Activated CD8-positive, alpha-beta T cell treated with anti-CD3 and anti-CD28 coated beads for 36 hours (primary cell): ENCODE results near the gene PITPNC1. TPM values are rescaled to one million over a fixed set of nuclear protein-coding genes. Genes with fewer than 3 reads are reported as not detected.
"Not testable (repeated sequence)": the region's sequence is repeated elsewhere in the genome, so short reads cannot be mapped to it uniquely, and the experiment has no call there.

Experiments used
- ATAC-seq: fragments of 200-7000 bp; cut with Tn5 transposase; one replicate; pipeline ENCODE4 v1.10.0; 2021; ENCODE audit warnings: mild to moderate bottlenecking, moderate library complexity
- CTCF ChIA-PET: fragments of 350-600 bp; sonication (Branson Sonifier 250); formaldehyde crosslinking; loops from one replicate; lab custom pipeline; 2021; ENCODE audit warnings: antibody characterized with exemption; lab: Charles Lee
- POLR2A ChIA-PET: fragments of 350-600 bp; sonication (Branson Sonifier 250); formaldehyde crosslinking; loops from one replicate; lab custom pipeline; 2021; ENCODE audit warnings: antibody characterized with exemption; lab: Charles Lee
- DNase-seq: peaks from one replicate; pipeline ENCODE4 v3.0.0-alpha.2; 2020
- H3K27ac Mint-ChIP-seq: one replicate; pipeline ENCODE4 v1.8.0; 2021; ENCODE audit warnings: mild to moderate bottlenecking, mixed read lengths
- H3K27me3 Mint-ChIP-seq: one replicate; pipeline ENCODE4 v1.8.0; 2021; ENCODE audit warnings: mixed read lengths
- H3K36me3 Mint-ChIP-seq: one replicate; pipeline ENCODE4 v1.8.0; 2021; ENCODE audit warnings: low read depth, mixed read lengths
- H3K4me1 Mint-ChIP-seq: one replicate; pipeline ENCODE4 v1.8.0; 2021; ENCODE audit warnings: low read depth, mixed read lengths
- H3K4me3 Mint-ChIP-seq: one replicate; pipeline ENCODE4 v1.8.0; 2021; ENCODE audit warnings: mild to moderate bottlenecking, moderate library complexity, mixed read lengths
- H3K9me3 Mint-ChIP-seq: one replicate; pipeline ENCODE4 v1.8.0; 2021; ENCODE audit warnings: mixed read lengths
- CTCF ChIP-seq: fragments of 200-600 bp; IDR thresholded peaks from one replicate; pipeline ENCODE4 v1.8.0; 2022; ENCODE audit warnings: antibody characterized with exemption, mild to moderate bottlenecking
- intact Hi-C: fragments of 100-400 bp; cut with micrococcal nuclease; formaldehyde crosslinking; loops from one replicate; pipeline ENCODE4 v1.10.0; 2022
- total RNA-seq, 2 experiments: library from RNA; stranded (reverse); gene quantifications; one replicate each; pipeline ENCODE4 v1.2.3, GENCODE V29; 2021

Gene PITPNC1
- total RNA-seq, 2 experiments from 2014 or later: 51.8 to 56.3 TPM

GRCh38 chr17:67624886-67625656 lies 248.0 kb downstream of the PITPNC1 start:
- CTCF ChIA-PET: interaction anchor here (2.1 kb wide), 1 partner anchor 250 kb away, joined by 9 read pairs; no protein-coding TSS in a partner anchor

DNA sequence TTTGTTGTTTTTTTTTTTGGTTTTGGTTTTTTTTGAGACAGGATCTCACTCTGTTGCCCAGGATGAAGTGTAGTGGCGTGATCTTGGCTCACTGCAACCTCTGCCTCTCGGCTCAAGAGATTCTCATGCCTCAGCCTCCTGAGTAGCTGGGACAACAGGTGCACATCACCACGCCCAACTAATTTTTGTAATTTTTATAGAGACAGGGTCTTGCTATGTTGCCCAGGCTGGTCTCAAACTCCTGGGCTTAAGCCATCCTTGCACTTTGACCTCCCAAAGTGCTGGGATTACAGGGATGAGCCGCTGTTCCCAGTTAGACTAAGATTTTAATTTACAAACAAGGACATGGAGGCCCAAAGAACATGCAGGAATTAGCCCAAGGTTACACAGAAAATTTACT lies 248.9 kb downstream of the PITPNC1 start:
- CTCF ChIA-PET: no interaction called here
- ATAC-seq: no peak
- H3K4me3 Mint-ChIP-seq: no peak overlapping the region

More at GRCh38 chr17:67624886-67625656, 248.0 kb downstream of the PITPNC1 start:
- no peak for TF ChIP-seq CTCF
- no peaks in the 10 kb centered on the region for H3K27me3 Mint-ChIP-seq
- intact Hi-C loops: no loop called here
- no peak overlapping the region for H3K27ac Mint-ChIP-seq
- DNase-seq (no peak), ATAC-seq (no peak)
- no peaks in the 10 kb centered on the region for H3K4me1 Mint-ChIP-seq
- peaks cover 3% of the 10 kb centered on the region for H3K36me3 Mint-ChIP-seq
- no peaks in the 10 kb centered on the region for H3K9me3 Mint-ChIP-seq
- H3K4me3 Mint-ChIP-seq: no peak overlapping the region
- POLR2A ChIA-PET: interaction anchor here (0.6 kb wide), 1 partner anchor 258 kb away, joined by 3 read pairs; no protein-coding TSS in a partner anchor

DNA sequence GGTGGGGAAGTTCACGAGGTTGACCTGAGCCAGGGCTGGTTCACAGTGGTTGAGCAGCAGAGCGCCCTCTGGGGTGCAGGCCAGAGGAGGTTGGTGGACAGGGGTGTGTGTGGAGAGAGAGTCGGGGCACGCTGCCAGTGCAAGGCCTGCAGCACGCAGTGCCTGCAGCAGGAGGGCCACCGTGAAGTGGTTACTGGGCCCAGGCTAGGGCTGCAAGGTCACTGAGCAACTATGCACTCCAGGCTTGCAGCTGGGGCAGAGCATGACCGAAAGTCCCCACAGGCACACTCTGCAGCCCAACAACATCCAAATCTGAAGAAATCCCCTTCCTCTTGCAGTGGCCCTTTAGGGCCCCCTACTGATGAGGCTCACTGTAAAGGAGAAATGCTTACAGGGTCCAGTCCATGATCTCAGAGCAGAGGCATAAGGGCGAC lies 251.5 kb downstream of the PITPNC1 start:
- DNase-seq: peak; percentile 16
- intact Hi-C loops: no loop called here
- no peak for TF ChIP-seq CTCF
- POLR2A ChIA-PET: no interaction called here
- Mint-ChIP-seq H3K9me3 (no peaks in the 10 kb centered on the region), H3K27me3 (no peaks in the 10 kb centered on the region), H3K27ac (peak overlapping the region; percentile 13), H3K36me3 (peaks cover 10% of the 10 kb centered on the region), H3K4me3 (no peak overlapping the region), H3K4me1 (no peaks in the 10 kb centered on the region)
- peak; percentile 56 for ATAC-seq
- CTCF ChIA-PET: interaction anchor here (0.8 to 4.4 kb wide), 8 partner anchors 12 to 269 kb away, joined by 3 to 43 read pairs (median 4); no protein-coding TSS in a partner anchor

More for the DNA sequence above, 248.9 kb downstream of the PITPNC1 start:
- POLR2A ChIA-PET: no interaction called here
- no peak overlapping the region for H3K27ac Mint-ChIP-seq
- H3K9me3 Mint-ChIP-seq: no peaks in the 10 kb centered on the region
- peaks cover 3% of the 10 kb centered on the region for H3K36me3 Mint-ChIP-seq
- no peak for DNase-seq
- no peak for TF ChIP-seq CTCF
- intact Hi-C loops: no loop called here
- H3K4me1 Mint-ChIP-seq: no peaks in the 10 kb centered on the region
- H3K27me3 Mint-ChIP-seq: no peaks in the 10 kb centered on the region

- ChIA-PET CTCF (interaction anchor here (1.0 to 4.4 kb wide), 5 partner anchors 18 to 256 kb away, joined by 3 to 43 read pairs (median 5); no protein-coding TSS in a partner anchor), POLR2A (interaction anchor here (0.6 kb wide), 1 partner anchor 139 kb away, joined by 3 read pairs; no protein-coding TSS in a partner anchor)
- intact Hi-C loops: no loop called here
- no peak for DNase-seq
- H3K36me3 Mint-ChIP-seq: peaks cover 14% of the 10 kb centered on the region
- no peak for ATAC-seq
- H3K4me1 Mint-ChIP-seq: no peaks in the 10 kb centered on the region
- no peaks in the 10 kb centered on the region for H3K9me3 Mint-ChIP-seq
- no peak overlapping the region for H3K27ac Mint-ChIP-seq
- no peak for TF ChIP-seq CTCF
- no peaks in the 10 kb centered on the region for H3K27me3 Mint-ChIP-seq
- no peak overlapping the region for H3K4me3 Mint-ChIP-seq
These were observed 252.9 kb downstream of the PITPNC1 start for GRCh38 chr17:67629971-67630320.

DNA sequence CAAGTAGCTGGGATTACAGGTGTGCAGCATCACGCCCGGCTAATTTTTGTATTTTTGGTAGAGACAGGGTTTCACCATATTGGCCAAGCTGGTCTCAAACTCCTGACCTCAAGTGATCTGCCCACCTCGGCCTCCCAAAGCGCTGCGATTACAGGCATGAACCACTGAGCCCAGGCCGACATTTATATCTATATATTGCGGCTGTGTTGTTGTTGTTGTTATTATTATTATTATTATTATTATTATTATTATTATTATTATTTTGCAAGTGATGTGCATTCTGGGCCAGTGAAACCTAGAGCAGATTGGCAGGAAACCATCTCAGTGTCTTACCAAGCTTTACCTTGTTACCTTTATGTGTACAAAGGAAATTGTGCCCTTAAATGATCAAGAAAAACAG lies 253.8 kb downstream of the PITPNC1 start:
- ATAC-seq, DNase-seq, H3K27me3 Mint-ChIP-seq, H3K27ac Mint-ChIP-seq, intact Hi-C loops, H3K9me3 Mint-ChIP-seq, H3K4me3 Mint-ChIP-seq, H3K4me1 Mint-ChIP-seq, POLR2A ChIA-PET: not testable (repeated sequence)
- CTCF ChIA-PET: interaction anchor here (1.3 to 4.4 kb wide), 3 partner anchors 17 to 257 kb away, joined by 3 to 43 read pairs (median 4); no protein-coding TSS in a partner anchor
- H3K36me3 Mint-ChIP-seq: peaks cover 17% of the 10 kb centered on the region
